NT2/D1 (cell line): Measurements from ENCODE around the gene AKIP1.

ENCODE experiments used
- SUZ12 ChIP-seq: IDR thresholded peaks from 2 replicates; pipeline ENCODE4 v1.6.1; 2011; ENCODE audit not compliant: insufficient read length, insufficient read depth; ENCODE audit errors: extremely low read depth
- YY1 ChIP-seq: IDR thresholded peaks from 2 replicates; pipeline ENCODE4 v1.6.1; 2011; ENCODE audit not compliant: insufficient read length, insufficient read depth

DNA sequence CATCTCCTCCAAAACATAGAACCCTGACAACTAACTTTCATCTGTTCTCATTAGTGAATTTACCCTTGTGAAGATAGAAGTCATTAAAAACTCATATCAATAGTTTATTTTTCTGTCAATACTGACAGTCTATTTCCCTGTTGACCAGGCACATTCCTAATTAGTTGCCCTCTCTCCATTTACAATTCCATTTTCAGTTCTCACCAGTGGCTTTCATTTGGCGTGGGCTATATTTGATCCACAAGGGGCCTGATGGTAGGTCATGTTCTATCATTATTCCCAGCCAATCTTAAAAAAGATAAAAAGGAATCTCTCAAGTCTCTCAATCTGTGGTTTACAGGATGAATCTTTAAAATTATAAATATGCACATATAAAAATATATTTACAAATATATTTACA, 3.9 kb upstream of the AKIP1 start:
- TF ChIP-seq SUZ12 (no peak), YY1 (no peak)
